ENCODE results near the gene NANOG. TPM values are rescaled to one million over a fixed set of nuclear protein-coding genes. Genes with fewer than 3 reads are reported as not detected.
"Not testable (repeated sequence)": the region's sequence is repeated elsewhere in the genome, so short reads cannot be mapped to it uniquely, and the experiment has no call there.

The NANOG gene
- total RNA-seq, 1 donor from 2014 or later: not detected

GRCh38 chr12:7784701-7785100, 4.5 kb upstream of the NANOG start:
- intact Hi-C loops (cut with DNase I): no loop called here
- H3K36me3 ChIP-seq: no peaks in the 10 kb centered on the region
- no peak for DNase-seq (ENCODE audit: low spot score in 2 of 2)
- no peaks in the 10 kb centered on the region for H3K9me3 ChIP-seq
- TF ChIP-seq, protein P1, sequence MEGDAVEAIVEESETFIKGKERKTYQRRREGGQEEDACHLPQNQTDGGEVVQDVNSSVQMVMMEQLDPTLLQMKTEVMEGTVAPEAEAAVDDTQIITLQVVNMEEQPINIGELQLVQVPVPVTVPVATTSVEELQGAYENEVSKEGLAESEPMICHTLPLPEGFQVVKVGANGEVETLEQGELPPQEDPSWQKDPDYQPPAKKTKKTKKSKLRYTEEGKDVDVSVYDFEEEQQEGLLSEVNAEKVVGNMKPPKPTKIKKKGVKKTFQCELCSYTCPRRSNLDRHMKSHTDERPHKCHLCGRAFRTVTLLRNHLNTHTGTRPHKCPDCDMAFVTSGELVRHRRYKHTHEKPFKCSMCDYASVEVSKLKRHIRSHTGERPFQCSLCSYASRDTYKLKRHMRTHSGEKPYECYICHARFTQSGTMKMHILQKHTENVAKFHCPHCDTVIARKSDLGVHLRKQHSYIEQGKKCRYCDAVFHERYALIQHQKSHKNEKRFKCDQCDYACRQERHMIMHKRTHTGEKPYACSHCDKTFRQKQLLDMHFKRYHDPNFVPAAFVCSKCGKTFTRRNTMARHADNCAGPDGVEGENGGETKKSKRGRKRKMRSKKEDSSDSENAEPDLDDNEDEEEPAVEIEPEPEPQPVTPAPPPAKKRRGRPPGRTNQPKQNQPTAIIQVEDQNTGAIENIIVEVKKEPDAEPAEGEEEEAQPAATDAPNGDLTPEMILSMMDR (IDR thresholded peaks at IDR 0.05): no peak
- H3K4me1 ChIP-seq: no peaks in the 10 kb centered on the region
- no peak overlapping the region for H3K27ac ChIP-seq
- H3K4me3 ChIP-seq: no peak overlapping the region
- no peaks in the 10 kb centered on the region for H3K27me3 ChIP-seq

- Histone ChIP-seq H3K9me3 (no peaks in the 10 kb centered on the region), H3K27me3 (no peaks in the 10 kb centered on the region), H3K36me3 (no peaks in the 10 kb centered on the region), H3K4me1 (no peaks in the 10 kb centered on the region), H3K4me3 (no peak overlapping the region), H3K27ac (no peak overlapping the region)
- intact Hi-C loops (cut with DNase I): no loop called here
- TF ChIP-seq, protein P1 (IDR thresholded peaks at IDR 0.05): no peak
- no peak for DNase-seq (ENCODE audit: low spot score in 2 of 2)
These were observed 1.5 kb upstream of the NANOG start for GRCh38 chr12:7787574-7788293.

DNA sequence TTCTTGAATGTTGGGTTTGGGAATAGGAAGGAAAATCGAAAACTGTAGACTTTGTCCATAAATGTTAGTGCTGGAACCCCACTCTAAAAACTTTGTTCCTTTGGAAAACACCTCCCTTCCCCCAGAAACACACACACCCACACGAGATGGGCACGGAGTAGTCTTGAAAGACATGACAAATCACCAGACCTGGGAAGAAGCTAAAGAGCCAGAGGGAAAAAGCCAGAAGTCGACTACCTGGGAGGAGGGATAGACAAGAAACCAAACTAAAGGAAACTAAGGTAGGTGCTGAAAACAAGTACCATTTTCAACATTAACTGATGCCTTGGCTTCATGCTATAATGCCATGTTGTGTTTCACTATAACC, 925 bp upstream of the NANOG start:
- TF ChIP-seq, protein P1 (IDR thresholded peaks at IDR 0.05): no peak
- DNase-seq (ENCODE audit: low spot score in 2 of 2): no peak
- intact Hi-C loops (cut with DNase I): no loop called here

DNA sequence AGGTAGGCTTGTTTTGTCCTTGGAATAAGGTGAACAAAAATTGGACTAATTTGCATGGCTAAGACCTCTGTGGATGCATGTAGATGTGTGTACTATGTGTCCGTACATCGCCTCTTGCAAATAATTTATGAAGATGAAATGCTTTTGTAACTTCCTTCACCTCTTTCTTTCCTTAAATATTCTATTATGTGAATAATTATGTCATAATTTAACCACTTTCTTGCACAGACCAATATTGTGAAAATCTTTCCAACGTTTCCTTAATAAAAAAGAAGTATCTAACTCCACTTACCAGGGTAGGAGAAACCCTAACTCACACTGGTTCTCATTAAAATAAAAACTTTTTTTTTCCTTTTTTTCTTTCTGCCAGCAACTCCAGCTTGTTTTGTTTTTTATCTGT, 4.0 kb downstream of the NANOG start:
- no peaks in the 10 kb centered on the region for H3K27me3 ChIP-seq
- no peaks in the 10 kb centered on the region for H3K36me3 ChIP-seq
- intact Hi-C loops (cut with DNase I): no loop called here
- no peaks in the 10 kb centered on the region for H3K4me1 ChIP-seq
- H3K9me3 ChIP-seq: no peaks in the 10 kb centered on the region
- H3K4me3 ChIP-seq: no peak overlapping the region
- TF ChIP-seq, protein P1 (IDR thresholded peaks at IDR 0.05): no peak
- no peak overlapping the region for H3K27ac ChIP-seq
- no peak for DNase-seq (ENCODE audit: low spot score in 2 of 2)

More for the DNA sequence above, 925 bp upstream of the NANOG start:
- Histone ChIP-seq H3K4me1 (no peaks in the 10 kb centered on the region), H3K27me3 (no peaks in the 10 kb centered on the region), H3K27ac (no peak overlapping the region), H3K36me3 (no peaks in the 10 kb centered on the region), H3K9me3 (no peaks in the 10 kb centered on the region), H3K4me3 (no peak overlapping the region)

DNA sequence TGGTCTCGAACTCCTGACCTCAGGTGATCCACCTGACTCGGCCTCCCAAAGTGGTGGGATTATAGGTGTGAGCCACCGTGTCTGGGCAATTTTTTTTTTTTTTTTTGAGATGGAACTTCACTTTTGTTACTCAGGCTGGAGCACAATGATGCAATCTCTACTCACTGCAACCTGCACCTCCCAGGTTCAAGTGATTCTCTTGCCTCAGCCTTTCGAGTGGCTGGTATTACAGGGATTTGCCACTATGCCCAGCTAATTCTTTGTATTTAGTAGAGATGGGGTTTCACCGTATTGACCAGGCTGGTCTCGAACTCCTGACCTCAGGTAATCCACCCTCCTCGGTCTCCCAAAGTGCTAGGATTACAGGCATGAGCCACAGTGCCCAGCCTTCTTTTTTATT, 8.1 kb downstream of the NANOG start:
- H3K9me3 ChIP-seq; DNase-seq (ENCODE audit: low spot score in 2 of 2); H3K36me3 ChIP-seq; intact Hi-C loops (cut with DNase I); H3K4me3 ChIP-seq; H3K27ac ChIP-seq; H3K27me3 ChIP-seq; H3K4me1 ChIP-seq: not testable (repeated sequence)

DNA sequence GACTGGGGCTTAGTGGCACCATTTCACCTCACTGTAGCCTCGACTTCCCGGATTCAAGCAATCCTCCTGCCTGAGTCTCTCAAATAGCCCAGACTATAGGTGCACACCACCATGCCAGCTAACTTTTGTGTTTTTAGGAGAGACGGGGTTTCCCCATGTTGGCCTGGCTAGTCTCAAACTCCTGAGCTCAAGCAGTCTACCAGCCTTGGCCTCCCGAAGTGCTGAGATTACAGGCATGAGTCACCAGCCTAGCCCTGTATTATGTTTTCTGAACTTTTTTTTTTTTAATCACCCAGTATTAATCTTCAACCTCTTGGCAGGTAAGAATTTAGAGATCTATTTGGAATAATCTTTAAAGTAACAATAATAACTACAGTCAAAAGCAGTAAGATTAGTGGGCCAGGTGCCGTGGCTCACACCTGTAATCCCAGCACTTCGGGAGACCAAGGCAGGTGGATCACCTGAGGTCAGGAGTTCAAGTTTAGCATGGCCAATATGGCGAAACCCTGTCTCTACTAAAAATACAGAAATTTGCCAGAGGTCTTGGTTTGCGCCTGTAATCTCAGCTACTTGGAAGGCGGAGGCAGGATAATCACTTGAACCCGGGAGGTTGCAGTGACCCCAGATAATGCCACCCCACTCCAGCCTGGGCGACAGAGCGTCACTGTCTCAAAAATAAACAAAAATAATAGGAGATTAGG, 8.6 kb downstream of the NANOG start:
- H3K4me1 ChIP-seq: no peaks in the 10 kb centered on the region
- H3K36me3 ChIP-seq: no peaks in the 10 kb centered on the region
- H3K27me3 ChIP-seq: no peaks in the 10 kb centered on the region
- no peak overlapping the region for H3K27ac ChIP-seq
- H3K4me3 ChIP-seq: no peak overlapping the region
- TF ChIP-seq, protein P1 (IDR thresholded peaks at IDR 0.05): no peak
- DNase-seq (ENCODE audit: low spot score in 2 of 2): no peak
- intact Hi-C loops (cut with DNase I): no loop called here
- H3K9me3 ChIP-seq: no peaks in the 10 kb centered on the region

GRCh38 chr12:7798750-7799308, 9.6 kb downstream of the NANOG start:
- H3K9me3 ChIP-seq; intact Hi-C loops (cut with DNase I); H3K4me3 ChIP-seq; H3K4me1 ChIP-seq; DNase-seq (ENCODE audit: low spot score in 2 of 2); H3K36me3 ChIP-seq; H3K27ac ChIP-seq; H3K27me3 ChIP-seq: not testable (repeated sequence)
